HG02588 (cell line): ENCODE results near the gene LIAS.
A peak's percentile ranks its signal among the peaks of the same experiment; 100 is the strongest.
"Not testable (repeated sequence)": the region's sequence is repeated elsewhere in the genome, so short reads cannot be mapped to it uniquely, and the experiment has no call there.

Source experiments
- ATAC-seq: cut with Tn5 transposase; IDR thresholded peaks from one replicate; pipeline ENCODE4 v1.9.1; 2021; ENCODE audit warnings: mild to moderate bottlenecking, moderate library complexity; ENCODE audit not compliant: unreplicated experiment

Gene LIAS

GRCh38 chr4:39452860-39453587 lies 5.8 kb upstream of the LIAS start:
- no peak for ATAC-seq

GRCh38 chr4:39453738-39454137 lies 5.1 kb upstream of the LIAS start:
- ATAC-seq, result no peak

GRCh38 chr4:39455486-39455885 lies 3.4 kb upstream of the LIAS start:
- no peak for ATAC-seq

GRCh38 chr4:39456946-39457763 lies 1.7 kb upstream of the LIAS start:
- ATAC-seq, result no peak

- not testable (repeated sequence) for ATAC-seq
Measured at GRCh38 chr4:39458161-39458504, 723 bp upstream of the LIAS start.

GRCh38 chr4:39464886-39465501 lies 6.1 kb downstream of the LIAS start:
- no peak for ATAC-seq

- no peak for ATAC-seq
Measured at GRCh38 chr4:39466747-39467146, 7.9 kb downstream of the LIAS start.

- ATAC-seq, result no peak
Measured at GRCh38 chr4:39467464-39467863, 8.6 kb downstream of the LIAS start.

- peak; percentile 82 for ATAC-seq
Measured at GRCh38 chr4:39469429-39470077, 10.7 kb downstream of the LIAS start.

GRCh38 chr4:39470402-39470801 lies 11.5 kb downstream of the LIAS start:
- ATAC-seq, result no peak

- ATAC-seq, result no peak
Measured at GRCh38 chr4:39472396-39472795, 13.5 kb downstream of the LIAS start.

- no peak for ATAC-seq
Measured at GRCh38 chr4:39476187-39476895, 17.5 kb downstream of the LIAS start.

- no peak for ATAC-seq
Measured at GRCh38 chr4:39480251-39480650, 21.4 kb downstream of the LIAS start.

GRCh38 chr4:39480902-39481695 lies 22.2 kb downstream of the LIAS start:
- no peak for ATAC-seq

- ATAC-seq, result no peak
Measured at GRCh38 chr4:39484582-39485272, 25.9 kb downstream of the LIAS start.

GRCh38 chr4:39486221-39486804 lies 27.5 kb downstream of the LIAS start:
- no peak for ATAC-seq

- no peak for ATAC-seq
Measured at GRCh38 chr4:39490322-39490721, 31.5 kb downstream of the LIAS start.

GRCh38 chr4:39494354-39494753 lies 35.5 kb downstream of the LIAS start:
- ATAC-seq, result no peak
